SH-SY5Y (cell line): ENCODE data around the gene PRKCD.

ENCODE experiments used
- GATA2 ChIP-seq: IDR thresholded peaks from 2 replicates; pipeline ENCODE4 v1.6.1; 2011; ENCODE audit warnings: mild to moderate bottlenecking, low read depth, low read length
- GATA3 ChIP-seq: IDR thresholded peaks from 2 replicates; pipeline ENCODE4 v1.6.1; 2011; ENCODE audit warnings: low read depth, mild to moderate bottlenecking, low read length, moderate library complexity

Gene PRKCD

DNA sequence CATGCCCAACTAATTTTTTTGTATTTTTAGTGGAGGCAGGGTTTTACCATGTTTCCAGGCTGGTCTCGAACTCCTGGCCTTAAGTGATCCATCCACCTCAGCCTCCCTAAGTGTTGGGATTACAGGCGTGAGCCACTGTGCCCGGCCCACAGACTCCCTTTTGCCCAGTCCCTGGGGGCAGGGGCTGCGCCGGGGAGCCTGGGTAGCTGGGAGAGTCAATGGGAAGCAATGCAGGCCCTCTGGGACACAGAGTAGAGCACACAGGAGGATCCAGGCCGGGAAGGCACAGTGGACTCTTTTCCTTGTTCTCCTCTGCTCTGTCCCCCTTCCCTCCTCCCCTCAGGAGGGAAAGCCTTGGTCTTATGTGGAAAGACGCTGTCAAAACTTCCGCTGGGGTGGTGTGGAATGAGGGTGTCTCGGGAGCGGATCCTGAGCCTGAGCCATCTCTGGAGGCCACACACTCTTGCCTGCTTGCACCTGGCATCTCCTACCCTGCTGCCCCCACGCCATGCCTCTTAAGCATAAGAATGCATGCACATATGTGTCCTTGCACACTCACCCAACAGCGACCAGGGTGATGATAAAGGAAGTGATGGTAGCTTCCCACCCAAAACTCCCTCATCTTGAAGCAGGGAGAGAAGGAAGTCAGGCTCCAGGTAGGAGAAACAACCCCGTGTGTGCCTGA is 11.9 kb upstream of the PRKCD start:
- TF ChIP-seq GATA3, result no peak
- TF ChIP-seq GATA2, result no peak

GRCh38 chr3:53149699-53150098 is 11.3 kb upstream of the PRKCD start:
- TF ChIP-seq GATA2 (no peak), GATA3 (no peak)

DNA sequence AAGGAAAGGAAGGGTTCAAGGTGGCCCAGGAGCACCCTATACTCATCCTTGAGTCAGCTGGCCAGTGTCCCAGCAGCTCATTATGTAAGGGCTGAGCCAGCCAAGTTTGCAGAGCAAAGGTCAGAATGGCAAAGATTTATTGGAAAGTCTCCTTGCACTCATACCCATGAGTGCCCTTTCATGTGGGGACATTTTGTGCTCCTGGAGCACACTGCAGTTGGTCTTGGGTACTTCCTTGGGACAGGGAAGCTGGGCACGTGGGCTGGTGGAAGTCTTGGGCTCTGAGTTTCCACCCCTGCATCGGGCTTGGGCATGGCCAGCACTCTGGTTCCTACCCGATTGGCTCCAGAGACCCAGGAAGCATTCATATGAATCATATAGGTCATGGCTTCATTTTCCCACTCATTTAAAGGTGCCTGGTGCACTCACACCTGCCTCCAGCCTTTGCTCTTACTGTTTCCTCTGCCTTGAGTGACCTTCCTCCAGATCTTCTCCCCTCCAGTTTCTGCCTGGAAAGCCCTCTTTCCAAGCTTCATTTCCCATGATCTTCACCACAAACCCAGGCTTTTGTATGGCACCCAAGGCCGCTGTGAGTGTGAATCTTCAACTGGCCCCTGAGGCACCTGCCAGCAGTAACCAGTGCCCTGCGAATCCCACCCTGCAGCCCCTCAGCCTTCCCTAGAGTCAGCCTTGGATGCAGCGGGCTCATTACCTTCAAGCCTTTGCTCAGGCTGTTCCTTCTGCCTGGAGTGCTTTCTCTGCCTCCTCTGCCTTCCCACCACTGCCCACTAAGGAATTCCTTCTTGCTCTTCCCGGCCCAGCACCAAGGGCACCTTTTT is 10.5 kb upstream of the PRKCD start:
- TF ChIP-seq GATA2, result no peak
- TF ChIP-seq GATA3, result no peak

- TF ChIP-seq GATA2, result no peak
- no peak for TF ChIP-seq GATA3
Observed at GRCh38 chr3:53151465-53151864, 9.5 kb upstream of the PRKCD start.

DNA sequence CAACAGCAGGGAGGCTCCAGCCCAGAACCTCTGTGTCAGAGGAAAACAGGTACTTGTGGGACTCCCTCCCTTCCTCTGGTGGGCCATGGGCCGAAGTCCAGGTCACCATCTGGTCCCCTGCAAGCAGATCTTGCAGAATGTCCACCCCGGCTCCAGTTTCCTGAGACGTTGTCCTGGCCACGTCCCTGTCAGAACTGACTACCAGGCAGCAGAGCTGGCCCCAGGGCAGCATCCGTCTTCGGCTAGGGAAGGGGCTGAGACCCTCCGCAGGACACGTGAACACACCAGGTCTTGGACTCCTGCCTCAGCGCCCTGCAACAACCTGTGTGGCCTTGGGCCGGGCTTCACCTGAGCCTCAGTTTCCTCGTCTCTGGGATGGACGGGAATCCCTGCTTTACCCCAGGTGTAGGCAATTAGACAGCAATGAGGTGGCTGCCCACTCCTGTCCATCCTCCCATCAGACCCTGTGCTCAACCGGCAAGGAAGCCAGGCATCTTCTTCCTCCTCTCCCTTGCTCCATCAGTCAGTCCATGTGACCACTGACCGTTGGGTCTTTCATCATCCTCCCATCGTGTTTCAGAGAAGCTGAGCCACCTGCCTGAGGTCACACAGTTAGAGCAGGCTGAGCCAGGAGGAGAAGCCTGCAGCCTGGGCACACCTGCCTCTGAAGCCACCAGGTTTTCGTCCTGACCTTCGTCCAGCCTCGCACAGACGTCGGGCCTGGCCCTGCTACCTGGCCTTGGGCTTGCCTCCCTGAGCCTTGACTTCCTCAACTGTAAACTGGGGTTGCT is 8.9 kb upstream of the PRKCD start:
- TF ChIP-seq GATA3 (no peak), GATA2 (no peak)

GRCh38 chr3:53153264-53153823 is 7.7 kb upstream of the PRKCD start:
- TF ChIP-seq GATA2 (no peak), GATA3 (no peak)

DNA sequence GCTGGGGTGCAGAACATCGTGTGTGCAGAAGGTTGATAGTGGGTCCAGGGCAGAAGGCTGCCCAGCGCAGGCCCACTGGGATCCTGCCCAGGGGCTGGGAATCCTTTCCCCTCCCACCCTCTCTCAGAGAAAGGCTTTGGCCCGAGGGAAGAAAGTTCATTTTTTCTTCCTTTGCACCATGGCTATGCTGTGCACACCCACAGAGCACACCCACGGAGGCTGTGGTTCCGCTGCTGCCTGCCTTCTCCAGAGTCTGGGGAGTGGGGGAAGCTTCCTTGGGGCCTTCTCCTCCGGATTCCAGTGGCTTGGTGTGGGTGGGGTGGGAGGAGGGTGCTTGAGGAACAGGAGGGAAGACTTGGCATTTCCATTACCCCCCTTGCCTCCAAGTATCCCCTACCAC is 7.0 kb upstream of the PRKCD start:
- TF ChIP-seq GATA3 (no peak), GATA2 (no peak)

GRCh38 chr3:53154881-53155285 is 6.1 kb upstream of the PRKCD start:
- no peak for TF ChIP-seq GATA3
- no peak for TF ChIP-seq GATA2

DNA sequence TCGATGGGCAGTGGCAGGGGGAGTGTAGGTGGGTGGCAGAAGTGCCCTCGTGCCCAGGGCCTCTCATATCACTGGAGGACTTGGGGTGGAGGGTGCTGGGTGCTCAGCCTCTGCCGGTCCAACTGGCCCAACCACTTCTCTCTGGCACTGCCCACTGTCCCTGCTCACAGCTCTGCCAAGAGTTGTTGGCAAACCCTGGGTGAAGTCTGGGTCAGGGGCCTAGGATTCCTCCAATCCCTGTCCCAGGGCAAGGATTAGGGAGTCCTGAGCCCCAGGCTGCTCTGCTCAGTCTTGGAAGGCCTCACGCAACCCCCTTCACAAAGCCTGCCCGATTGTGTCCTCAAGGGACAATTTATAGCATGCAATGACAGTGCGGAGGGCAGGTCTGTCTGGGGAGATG is 5.2 kb upstream of the PRKCD start:
- TF ChIP-seq GATA2 (no peak), GATA3 (no peak)

DNA sequence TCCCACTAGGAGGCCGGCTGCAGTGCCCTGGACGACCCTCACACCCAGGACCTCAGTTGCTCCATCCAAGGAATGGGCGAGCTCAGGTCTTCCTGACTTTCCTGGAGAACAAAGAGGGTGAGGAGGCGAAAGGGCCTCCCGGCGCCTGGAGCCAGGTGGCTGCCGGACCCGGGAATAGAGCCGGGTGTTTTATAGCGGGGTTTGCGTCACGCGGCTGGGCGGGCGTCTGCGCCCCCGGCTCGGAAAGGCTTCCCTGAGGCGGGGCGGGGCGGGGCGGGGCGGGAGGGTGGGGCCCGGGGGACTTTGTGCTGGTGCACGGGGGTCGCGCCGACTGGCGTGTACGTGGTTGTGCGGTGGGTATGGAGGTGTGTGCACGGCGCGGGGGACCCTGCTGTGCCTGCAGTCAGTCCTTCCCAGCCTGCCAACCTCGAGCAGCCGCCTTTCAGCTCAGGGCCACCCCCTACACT is 4.6 kb upstream of the PRKCD start:
- TF ChIP-seq GATA2, result no peak
- TF ChIP-seq GATA3, result no peak

GRCh38 chr3:53157974-53158580 is 2.9 kb upstream of the PRKCD start:
- TF ChIP-seq GATA2, result no peak
- TF ChIP-seq GATA3, result no peak

- TF ChIP-seq GATA2, result no peak
- TF ChIP-seq GATA3, result no peak
Observed at GRCh38 chr3:53158765-53159155, 2.2 kb upstream of the PRKCD start.

DNA sequence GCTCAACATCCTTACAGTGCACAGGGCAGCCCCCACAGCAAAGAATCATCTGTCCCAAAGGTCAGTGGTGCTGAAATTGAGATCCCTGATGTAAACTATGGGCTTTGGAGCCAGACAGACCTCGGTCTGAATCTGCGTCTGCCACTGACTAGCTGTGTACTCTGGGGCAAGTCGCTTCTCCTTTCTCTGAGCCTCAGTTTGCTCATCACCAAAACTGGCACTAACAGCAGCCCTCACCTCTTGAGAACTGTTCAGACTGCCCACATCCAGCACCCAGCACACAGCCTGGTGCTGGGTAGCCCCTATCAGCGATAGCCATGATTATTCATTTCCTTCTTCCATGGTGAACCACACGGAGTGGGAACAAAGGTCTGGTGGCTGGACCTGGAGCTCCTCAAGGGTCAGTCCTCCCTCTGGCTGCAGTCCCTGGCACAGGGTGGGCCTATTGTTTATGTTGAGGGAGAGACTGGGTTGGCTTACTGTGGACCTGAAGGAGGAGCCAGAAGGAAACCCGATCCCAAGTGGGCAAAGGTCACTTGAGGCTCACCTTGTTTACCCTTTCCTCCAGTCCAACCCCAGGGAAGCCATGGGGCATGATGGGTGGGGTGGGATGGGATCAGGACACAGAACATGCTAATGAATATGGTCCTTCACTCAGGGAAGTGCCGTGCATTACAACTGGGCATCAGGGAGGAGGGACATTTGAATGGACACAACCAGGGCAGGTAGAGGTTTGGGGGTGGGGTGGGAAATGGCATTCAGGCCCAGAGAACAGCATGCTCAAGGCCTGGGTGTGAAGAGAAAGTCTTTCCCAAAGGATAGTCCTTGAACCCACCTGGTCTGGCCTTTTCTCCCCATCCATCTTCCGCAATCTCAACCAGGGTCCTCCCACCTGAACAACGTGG is 1.6 kb upstream of the PRKCD start:
- no peak for TF ChIP-seq GATA2
- no peak for TF ChIP-seq GATA3
